Hepatocyte (in vitro differentiated cells): ENCODE measurements around the gene CORO2B.

Source experiments
- CTCF ChIP-seq: fragments of 200-600 bp; sonication (generic); IDR thresholded peaks from 2 replicates; pipeline ENCODE4 v1.5.1; 2016; ENCODE audit warnings: antibody characterized with exemption, mild to moderate bottlenecking; ENCODE audit not compliant: poor library complexity
- EZH2 ChIP-seq: fragments of 200-600 bp; sonication (generic); IDR thresholded peaks from 2 replicates; pipeline ENCODE4 v1.6.1; 2016; ENCODE audit warnings: antibody characterized with exemption, mild to moderate bottlenecking, borderline replicate concordance
- EZH2phosphoT487 ChIP-seq: fragments of 200-600 bp; sonication (generic); IDR thresholded peaks from one replicate; pipeline ENCODE4 v1.6.1; 2018; ENCODE audit warnings: antibody characterized with exemption, mild to moderate bottlenecking, low read depth, moderate library complexity; ENCODE audit not compliant: unreplicated experiment, severe bottlenecking

GRCh38 chr15:68557469-68558317 is 21.1 kb upstream of the CORO2B start:
- TF ChIP-seq CTCF (no peak), EZH2 (no peak), EZH2phosphoT487 (no peak)
